OCI-LY3 (cell line): ENCODE measurements around the gene SPANXB1.

Experiments used
- EZH2phosphoT487 ChIP-seq: fragments of 200-600 bp; shearing (Covaris generic); IDR thresholded peaks from 2 replicates; pipeline ENCODE4 v1.6.1; 2018; ENCODE audit warnings: antibody characterized with exemption, mixed run types, low read depth
- TF ChIP-seq, protein P1 (sequence below): fragments of 200-600, 300-600 bp; sonication (generic); IDR thresholded peaks from 2 replicates; pipeline ENCODE4 v1.5.1; 2014; ENCODE audit warnings: antibody characterized with exemption, low read length, low read depth

DNA sequence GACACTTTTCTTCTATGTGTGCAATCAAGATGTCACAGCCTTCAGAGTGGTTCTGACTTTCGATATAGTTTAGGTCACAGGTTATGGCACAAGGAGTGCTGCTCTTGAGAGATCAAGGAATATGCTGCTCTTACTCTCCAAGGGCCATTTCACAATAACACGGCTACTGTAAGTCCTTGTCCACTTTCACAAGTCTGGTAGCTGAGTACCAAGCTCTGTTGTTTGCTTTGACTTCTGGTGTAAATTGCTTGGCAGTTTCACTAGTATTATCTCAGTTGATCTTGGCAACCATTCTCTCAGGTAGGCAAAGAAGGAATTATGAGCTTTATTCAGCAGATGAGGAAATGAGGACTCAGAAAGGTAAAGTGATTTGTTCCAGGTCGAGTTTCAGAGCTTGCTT is 35.4 kb upstream of the SPANXB1 start:
- TF ChIP-seq, protein P1, sequence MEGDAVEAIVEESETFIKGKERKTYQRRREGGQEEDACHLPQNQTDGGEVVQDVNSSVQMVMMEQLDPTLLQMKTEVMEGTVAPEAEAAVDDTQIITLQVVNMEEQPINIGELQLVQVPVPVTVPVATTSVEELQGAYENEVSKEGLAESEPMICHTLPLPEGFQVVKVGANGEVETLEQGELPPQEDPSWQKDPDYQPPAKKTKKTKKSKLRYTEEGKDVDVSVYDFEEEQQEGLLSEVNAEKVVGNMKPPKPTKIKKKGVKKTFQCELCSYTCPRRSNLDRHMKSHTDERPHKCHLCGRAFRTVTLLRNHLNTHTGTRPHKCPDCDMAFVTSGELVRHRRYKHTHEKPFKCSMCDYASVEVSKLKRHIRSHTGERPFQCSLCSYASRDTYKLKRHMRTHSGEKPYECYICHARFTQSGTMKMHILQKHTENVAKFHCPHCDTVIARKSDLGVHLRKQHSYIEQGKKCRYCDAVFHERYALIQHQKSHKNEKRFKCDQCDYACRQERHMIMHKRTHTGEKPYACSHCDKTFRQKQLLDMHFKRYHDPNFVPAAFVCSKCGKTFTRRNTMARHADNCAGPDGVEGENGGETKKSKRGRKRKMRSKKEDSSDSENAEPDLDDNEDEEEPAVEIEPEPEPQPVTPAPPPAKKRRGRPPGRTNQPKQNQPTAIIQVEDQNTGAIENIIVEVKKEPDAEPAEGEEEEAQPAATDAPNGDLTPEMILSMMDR = no peak
- TF ChIP-seq EZH2phosphoT487 = no peak
